ENCODE data around the gene ARSG. TPM values are rescaled to one million over a fixed set of nuclear protein-coding genes. Genes with fewer than 3 reads are reported as not detected.
"Not testable (repeated sequence)": the region's sequence is repeated elsewhere in the genome, so short reads cannot be mapped to it uniquely, and the experiment has no call there.

The ARSG gene
- total and polyA plus RNA-seq, 2 donors (not counting 3 experiments of a cell fraction or from before 2014, with no cell fraction given), result 3.9 to 7.0 TPM

- ChIA-PET CTCF (interaction anchor here (1.0 to 2.1 kb wide), 7 partner anchors 11 to 91 kb away, joined by 3 to 28 read pairs (median 4); no protein-coding TSS in a partner anchor), POLR2A (interaction anchor here (0.6 to 1.2 kb wide), 2 partner anchors 29 to 190 kb away, joined by 3 read pairs; no protein-coding TSS in a partner anchor)
- FAIRE-seq (peak; percentile 60), DNase-seq (ENCODE audit: low read depth, low spot score) (peak; percentile 72)
- H3K9me1 ChIP-seq (replicated peaks; ENCODE audit: control insufficient read depth, extremely low read depth, insufficient read depth, low read length); H4K20me1 ChIP-seq (replicated peaks; ENCODE audit: control insufficient read depth, extremely low read depth, insufficient read depth, low read length); dilution Hi-C loops (cut with MboI; ENCODE audit: extremely low pct_ligation_motif_present, low sequenced_read_pairs); H3K27me3 ChIP-seq (ENCODE audit: control insufficient read depth in 2 of 2, insufficient read depth in 2 of 2, low read length in 2 of 2); H3K79me2 ChIP-seq (ENCODE audit: control insufficient read depth, insufficient read depth, low read length); H3K36me3 ChIP-seq (ENCODE audit: control insufficient read depth in 2 of 2, extremely low read depth in 1 of 2, insufficient read depth in 2 of 2, low read length in 2 of 2); BruUV-seq (replicated peaks); H3K4me3 ChIP-seq (replicated peaks in 1 of 3; ENCODE audit: insufficient read depth in 1 of 3, low read depth in 1 of 3, low read length in 3 of 3); H3K9me3 ChIP-seq (replicated peaks; ENCODE audit: control insufficient read depth, insufficient read depth, low read length): not testable (repeated sequence)
- peak overlapping the region; percentile 34 for H3K9ac ChIP-seq (replicated peaks; ENCODE audit: extremely low read depth, insufficient read depth, low read length)
- TF ChIP-seq FOS (IDR thresholded peaks at IDR 0.05; ENCODE audit: borderline replicate concordance, insufficient read depth, low read length) (peak; percentile 57), JUN (IDR thresholded peaks at IDR 0.05; ENCODE audit: borderline replicate concordance, insufficient read depth, insufficient read length, low read depth) (peak; percentile 77)
- H2AFZ ChIP-seq (ENCODE audit: low read depth, low read length), result peak overlapping the region; percentile 63
- intact Hi-C loops (cut with micrococcal nuclease), result loop anchor here (2.0 kb wide), 2 partner anchors 24 to 52 kb away; no protein-coding TSS in a partner anchor
- peak overlapping the region; percentile 45 for H3K4me2 ChIP-seq (ENCODE audit: insufficient read depth, low read length)
- H3K4me1 ChIP-seq (ENCODE audit: control insufficient read depth, extremely low read depth, insufficient read depth, low read length), result peaks cover 14% of the 10 kb centered on the region
- H3K27ac ChIP-seq (ENCODE audit: insufficient read depth, low read depth, low read length), result peak overlapping the region; percentile 59
Observed at GRCh38 chr17:68354311-68354710, 63.0 kb downstream of the ARSG start.

DNA sequence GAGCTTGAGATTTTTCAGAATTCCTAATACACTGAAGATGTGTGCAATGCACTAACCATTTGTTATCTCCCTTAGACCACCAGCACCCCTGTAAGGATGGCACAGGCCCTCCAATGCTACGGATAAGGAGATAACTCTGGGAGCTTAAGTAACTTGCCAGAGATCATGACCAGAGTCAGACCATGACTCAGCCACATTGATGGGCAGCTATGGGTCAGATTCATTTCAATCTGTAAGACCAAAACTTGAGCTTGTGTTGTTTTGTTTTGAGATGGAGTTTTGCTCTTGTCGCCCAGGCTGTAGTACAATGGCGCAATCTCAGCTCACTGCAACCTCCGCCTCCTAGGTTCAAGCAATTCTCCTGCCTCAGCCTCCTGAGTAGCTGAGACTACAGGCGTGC, 63.8 kb downstream of the ARSG start:
- H3K4me2 ChIP-seq (ENCODE audit: insufficient read depth, low read length), result peak overlapping the region; percentile 45
- H3K4me3 ChIP-seq (replicated peaks in 1 of 3; ENCODE audit: insufficient read depth in 1 of 3, low read depth in 1 of 3, low read length in 3 of 3); H3K79me2 ChIP-seq (ENCODE audit: control insufficient read depth, insufficient read depth, low read length); H3K9me3 ChIP-seq (replicated peaks; ENCODE audit: control insufficient read depth, insufficient read depth, low read length); dilution Hi-C loops (cut with MboI; ENCODE audit: extremely low pct_ligation_motif_present, low sequenced_read_pairs); BruUV-seq (replicated peaks); POLR2A ChIA-PET; H3K27me3 ChIP-seq (ENCODE audit: control insufficient read depth in 2 of 2, insufficient read depth in 2 of 2, low read length in 2 of 2); H3K9ac ChIP-seq (replicated peaks; ENCODE audit: extremely low read depth, insufficient read depth, low read length); FAIRE-seq; H3K36me3 ChIP-seq (ENCODE audit: control insufficient read depth in 2 of 2, extremely low read depth in 1 of 2, insufficient read depth in 2 of 2, low read length in 2 of 2); H3K9me1 ChIP-seq (replicated peaks; ENCODE audit: control insufficient read depth, extremely low read depth, insufficient read depth, low read length); H4K20me1 ChIP-seq (replicated peaks; ENCODE audit: control insufficient read depth, extremely low read depth, insufficient read depth, low read length): not testable (repeated sequence)
- peaks cover 14% of the 10 kb centered on the region for H3K4me1 ChIP-seq (ENCODE audit: control insufficient read depth, extremely low read depth, insufficient read depth, low read length)
- intact Hi-C loops (cut with micrococcal nuclease), result loop anchor here (2.0 kb wide), 2 partner anchors 24 to 52 kb away; no protein-coding TSS in a partner anchor
- CTCF ChIA-PET, result interaction anchor here (0.9 to 2.1 kb wide), 8 partner anchors 8 to 92 kb away, joined by 3 to 28 read pairs (median 4); no protein-coding TSS in a partner anchor
- peak overlapping the region; percentile 83 for H2AFZ ChIP-seq (ENCODE audit: low read depth, low read length)
- H3K27ac ChIP-seq (ENCODE audit: insufficient read depth, low read depth, low read length), result peak overlapping the region; percentile 48
- peak; percentile 48 for TF ChIP-seq FOS (IDR thresholded peaks at IDR 0.05; ENCODE audit: borderline replicate concordance, insufficient read depth, low read length)
- peak; percentile 69 for DNase-seq (ENCODE audit: low read depth, low spot score)
